Type B pancreatic cell (in vitro differentiated cells): ENCODE results near the gene PSD. TPM values are rescaled to one million over a fixed set of nuclear protein-coding genes. Genes with fewer than 3 reads are reported as not detected.

Source experiments
- DNase-seq: peaks from one replicate; pipeline ENCODE4 v3.0.0; 2021; ENCODE audit warnings: mixed read lengths; ENCODE audit not compliant: unreplicated experiment; ENCODE audit errors: extremely low spot score
- H3K27ac Mint-ChIP-seq: 2 replicates; pipeline ENCODE4 v1.8.0; 2021; ENCODE audit warnings: mild to moderate bottlenecking, mixed read lengths
- H3K27me3 Mint-ChIP-seq: 2 replicates; pipeline ENCODE4 v1.8.0; 2021; ENCODE audit warnings: mixed read lengths
- H3K36me3 Mint-ChIP-seq: 2 replicates; pipeline ENCODE4 v1.8.0; 2021; ENCODE audit warnings: mixed read lengths
- H3K4me1 Mint-ChIP-seq: one replicate; pipeline ENCODE4 v1.8.0; 2021; ENCODE audit warnings: mixed read lengths; ENCODE audit not compliant: unreplicated experiment
- H3K4me3 Mint-ChIP-seq: 2 replicates; pipeline ENCODE4 v1.8.0; 2021; ENCODE audit warnings: mild to moderate bottlenecking, mixed read lengths
- H3K9me3 Mint-ChIP-seq: 2 replicates; pipeline ENCODE4 v1.8.0; 2021; ENCODE audit warnings: mixed read lengths
- total RNA-seq: library from RNA; stranded (reverse); gene quantifications from 2 replicates; pipeline ENCODE4 v1.2.1, GENCODE V29; 2021; ENCODE audit warnings: low replicate concordance
- TF ChIP-seq, protein P1 (sequence below): fragments of 200-600 bp; sonication (generic); conservative IDR thresholded peaks from 2 replicates; pipeline ENCODE4 v1.5.0; 2021; ENCODE audit warnings: antibody characterized with exemption, mild to moderate bottlenecking

PSD gene
- total RNA-seq, 1 donor from 2014 or later = 7.8 TPM

GRCh38 chr10:102416695-102417094 is 1.9 kb downstream of the PSD start:
- TF ChIP-seq, protein P1, sequence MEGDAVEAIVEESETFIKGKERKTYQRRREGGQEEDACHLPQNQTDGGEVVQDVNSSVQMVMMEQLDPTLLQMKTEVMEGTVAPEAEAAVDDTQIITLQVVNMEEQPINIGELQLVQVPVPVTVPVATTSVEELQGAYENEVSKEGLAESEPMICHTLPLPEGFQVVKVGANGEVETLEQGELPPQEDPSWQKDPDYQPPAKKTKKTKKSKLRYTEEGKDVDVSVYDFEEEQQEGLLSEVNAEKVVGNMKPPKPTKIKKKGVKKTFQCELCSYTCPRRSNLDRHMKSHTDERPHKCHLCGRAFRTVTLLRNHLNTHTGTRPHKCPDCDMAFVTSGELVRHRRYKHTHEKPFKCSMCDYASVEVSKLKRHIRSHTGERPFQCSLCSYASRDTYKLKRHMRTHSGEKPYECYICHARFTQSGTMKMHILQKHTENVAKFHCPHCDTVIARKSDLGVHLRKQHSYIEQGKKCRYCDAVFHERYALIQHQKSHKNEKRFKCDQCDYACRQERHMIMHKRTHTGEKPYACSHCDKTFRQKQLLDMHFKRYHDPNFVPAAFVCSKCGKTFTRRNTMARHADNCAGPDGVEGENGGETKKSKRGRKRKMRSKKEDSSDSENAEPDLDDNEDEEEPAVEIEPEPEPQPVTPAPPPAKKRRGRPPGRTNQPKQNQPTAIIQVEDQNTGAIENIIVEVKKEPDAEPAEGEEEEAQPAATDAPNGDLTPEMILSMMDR = no peak
- Mint-ChIP-seq H3K27me3 (peaks cover 71% of the 10 kb centered on the region), H3K36me3 (no peaks in the 10 kb centered on the region), H3K9me3 (no peaks in the 10 kb centered on the region), H3K4me3 (no peak overlapping the region), H3K27ac (no peak overlapping the region), H3K4me1 (peaks cover 8% of the 10 kb centered on the region)
- no peak for DNase-seq

DNA sequence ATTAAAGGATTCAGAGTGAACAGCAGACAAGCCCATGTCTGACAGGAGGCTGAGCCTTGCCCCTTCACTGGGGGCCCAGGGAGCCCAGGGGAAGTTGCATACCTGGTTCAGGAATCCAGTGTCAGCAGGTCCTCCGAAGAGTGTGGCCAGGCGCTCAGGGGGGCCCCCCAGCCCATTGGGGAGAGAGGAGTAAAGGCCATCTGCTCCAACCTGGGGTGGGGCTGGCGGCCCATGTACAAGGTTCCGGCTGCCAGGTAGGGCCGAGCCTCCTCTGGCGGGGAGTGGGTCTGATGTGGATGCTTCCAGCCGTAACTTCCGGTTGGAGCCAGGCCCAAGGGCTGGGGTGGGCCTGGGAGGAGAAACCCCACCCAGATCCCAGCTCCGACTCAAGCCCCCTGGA is 2.3 kb downstream of the PSD start:
- H3K27ac Mint-ChIP-seq = no peak overlapping the region

DNA sequence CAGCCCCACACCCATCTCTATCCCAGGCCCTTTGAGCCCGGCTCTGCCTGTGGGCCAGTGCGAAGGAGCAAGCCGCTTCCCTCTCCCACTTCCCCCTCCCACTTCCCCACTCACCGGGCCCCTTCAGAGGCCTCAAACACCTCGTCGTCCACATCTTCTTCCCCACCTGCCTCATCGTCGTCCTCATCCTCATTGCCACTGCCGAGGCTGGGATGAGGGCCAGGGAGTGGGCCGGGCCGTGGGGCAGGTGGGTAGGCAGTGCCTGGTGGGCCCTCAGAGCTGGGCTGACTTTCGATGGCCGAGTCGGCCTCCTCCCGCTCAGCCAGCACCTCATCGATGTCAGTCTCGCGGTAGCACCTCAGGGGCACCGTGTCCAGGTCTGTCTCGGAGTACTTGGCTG is 3.8 kb downstream of the PSD start:
- no peak overlapping the region for H3K4me3 Mint-ChIP-seq
- TF ChIP-seq, protein P1 = no peak
- H3K9me3 Mint-ChIP-seq = no peaks in the 10 kb centered on the region
- peaks cover 14% of the 10 kb centered on the region for H3K4me1 Mint-ChIP-seq
- peak; percentile 68 for DNase-seq
- peaks cover under 1% of the 10 kb centered on the region for H3K36me3 Mint-ChIP-seq
- H3K27ac Mint-ChIP-seq = no peak overlapping the region
- peaks cover 79% of the 10 kb centered on the region for H3K27me3 Mint-ChIP-seq

More for the DNA sequence above, 2.3 kb downstream of the PSD start:
- peak; percentile 71 for DNase-seq
- TF ChIP-seq, protein P1 = no peak
- H3K4me1 Mint-ChIP-seq = peaks cover 10% of the 10 kb centered on the region
- no peaks in the 10 kb centered on the region for H3K36me3 Mint-ChIP-seq
- H3K9me3 Mint-ChIP-seq = no peaks in the 10 kb centered on the region
- H3K27me3 Mint-ChIP-seq = peaks cover 75% of the 10 kb centered on the region
- peak overlapping the region; percentile 42 for H3K4me3 Mint-ChIP-seq

DNA sequence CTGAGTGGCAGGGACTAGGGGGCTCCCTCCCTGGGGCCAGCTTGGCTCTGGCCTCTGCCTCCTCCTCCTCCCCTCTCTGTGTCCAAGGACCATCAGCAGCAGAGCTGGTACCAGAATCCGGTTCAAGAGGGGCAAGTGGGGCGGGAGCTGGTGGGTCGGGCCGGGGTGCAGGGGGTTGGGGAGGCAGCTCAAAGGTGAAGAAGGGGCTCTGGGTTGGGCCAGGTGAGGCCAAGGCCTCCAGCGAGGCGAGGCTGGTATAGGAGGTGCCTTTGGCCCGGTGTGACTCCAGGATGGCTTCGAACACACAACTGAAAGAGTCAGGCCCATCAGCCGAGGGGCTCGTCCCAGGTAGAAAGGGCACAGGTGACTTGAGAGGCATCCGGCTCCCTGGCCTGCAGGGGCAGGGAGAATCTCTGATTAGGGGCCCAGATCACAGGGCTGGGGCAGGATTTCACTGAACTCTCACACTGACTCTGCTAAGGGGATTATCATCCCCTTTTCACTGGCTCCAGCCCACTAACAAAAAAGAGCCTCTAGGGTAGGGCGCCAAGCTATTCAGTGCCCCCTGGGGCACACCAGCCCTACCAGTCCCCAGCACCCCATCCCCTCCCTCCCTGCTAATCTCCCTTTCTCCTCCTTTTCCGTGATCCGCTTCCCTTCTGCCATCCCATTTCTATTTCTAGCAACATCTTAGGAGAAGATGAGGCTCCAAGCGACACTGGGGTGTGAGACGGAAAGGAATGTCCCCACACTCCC is 4.6 kb downstream of the PSD start:
- Mint-ChIP-seq H3K27me3 (peaks cover 79% of the 10 kb centered on the region), H3K4me3 (no peak overlapping the region), H3K27ac (no peak overlapping the region), H3K9me3 (no peaks in the 10 kb centered on the region), H3K36me3 (peaks cover 4% of the 10 kb centered on the region), H3K4me1 (peaks cover 18% of the 10 kb centered on the region)
- peak; percentile 66 for DNase-seq
- TF ChIP-seq, protein P1 = no peak

- peaks cover 77% of the 10 kb centered on the region for H3K27me3 Mint-ChIP-seq
- no peak for DNase-seq
- peak overlapping the region; percentile 31 for H3K27ac Mint-ChIP-seq
Observed at GRCh38 chr10:102413053-102413705, 5.4 kb downstream of the PSD start.

More at GRCh38 chr10:102413053-102413705, 5.4 kb downstream of the PSD start:
- no peak overlapping the region for H3K4me3 Mint-ChIP-seq
- no peaks in the 10 kb centered on the region for H3K9me3 Mint-ChIP-seq
- TF ChIP-seq, protein P1 = no peak
- peaks cover 18% of the 10 kb centered on the region for H3K4me1 Mint-ChIP-seq
- peaks cover 4% of the 10 kb centered on the region for H3K36me3 Mint-ChIP-seq
